Nasal cavity respiratory epithelium epithelial cell of viscerocranial mucosa (primary cell): Measurements from ENCODE around the gene NT5C1A. TPM values are rescaled to one million over a fixed set of nuclear protein-coding genes. Genes with fewer than 3 reads are reported as not detected.

Source experiments
- total RNA-seq: library from RNA; depleted of rRNA; stranded (reverse); fragments of >200 nt; gene quantifications from 2 replicates; pipeline ENCODE4 v1.2.3, GENCODE V29; 2014

Gene NT5C1A
- total RNA-seq = not detected in 2 replicates

DNA sequence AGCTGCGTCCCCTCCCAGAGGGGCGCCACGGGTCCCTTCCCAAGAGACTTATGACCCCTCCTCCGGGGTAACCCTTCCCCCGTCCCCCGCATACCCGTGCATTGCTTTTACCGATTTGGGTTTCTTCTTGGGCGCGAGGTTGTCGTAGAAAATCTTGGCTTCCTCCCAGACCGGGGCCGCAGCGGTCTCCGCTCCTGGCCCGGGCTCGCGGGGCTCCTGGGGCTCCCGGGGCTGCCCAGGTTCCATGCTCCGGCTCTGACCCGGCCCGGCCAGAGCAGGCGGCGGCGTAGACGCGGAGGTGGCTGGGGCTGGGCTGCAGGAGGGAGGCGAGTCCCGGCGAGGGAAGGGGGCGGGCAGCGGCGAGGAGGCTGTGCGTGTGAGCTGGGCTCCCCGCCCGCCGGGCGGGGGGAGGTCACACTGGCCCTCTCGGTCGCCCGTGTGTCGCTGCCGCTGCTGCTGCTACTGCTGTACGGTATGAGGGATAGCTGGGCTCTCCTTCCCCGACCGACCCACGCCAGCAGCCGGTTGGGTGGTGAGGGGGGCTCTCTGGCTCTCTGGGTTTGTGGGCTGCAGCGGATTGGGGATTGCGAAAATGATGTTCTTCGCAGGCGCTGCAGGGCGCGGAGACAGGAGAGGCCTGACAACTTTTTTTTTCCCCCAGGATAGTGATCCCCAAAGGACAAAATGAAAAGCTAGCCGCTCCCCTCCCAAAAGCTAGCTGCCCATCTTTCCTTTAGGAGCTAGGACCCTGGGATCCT is at the start of gene NT5C1A:
Gene NT5C1A (minus strand): TSS at position 315 of the 758 bp plus-strand sequence. CDS start 69 bp downstream, at position 246.

DNA sequence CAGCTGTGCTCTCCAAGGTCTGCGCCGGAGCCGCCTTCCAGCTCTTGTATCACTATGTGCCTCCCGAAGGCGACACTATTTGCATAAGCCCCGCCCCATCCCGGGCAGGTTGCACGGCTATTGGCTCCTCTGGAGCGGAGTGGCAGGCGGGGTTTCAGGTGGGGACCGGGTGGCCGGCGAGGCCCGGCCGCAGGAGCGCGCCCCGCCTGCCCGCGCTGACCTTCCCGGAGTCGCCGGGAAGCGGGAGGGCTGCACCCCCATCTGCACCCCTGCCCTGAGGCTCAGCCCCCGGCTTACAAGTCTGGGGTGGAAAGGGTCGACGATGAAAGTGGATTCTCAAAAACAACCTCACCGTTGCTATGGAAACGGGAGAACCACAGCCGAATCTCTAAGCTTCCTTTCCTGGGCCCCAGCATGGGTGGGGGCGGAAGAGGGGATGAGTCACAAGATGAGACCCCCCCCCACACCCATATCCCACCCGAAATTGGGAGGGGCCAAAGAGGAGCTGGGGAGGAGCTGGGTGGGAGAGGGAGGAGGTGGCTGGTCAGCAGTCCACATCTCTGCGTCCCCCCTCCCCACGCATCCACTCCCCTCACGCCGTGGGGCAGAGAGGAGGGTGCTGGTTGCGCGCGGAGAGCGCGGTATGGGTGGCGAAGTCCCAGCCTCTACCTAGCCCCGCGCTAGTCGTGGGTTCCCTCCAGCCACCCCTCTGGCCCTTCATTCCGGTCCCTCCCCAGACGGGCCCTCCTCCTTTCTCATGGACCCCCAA is 19.7 kb upstream of the NT5C1A start, which contains the start of gene HPCAL4:
Gene HPCAL4 (minus strand): TSS at position 51 of the 769 bp plus-strand sequence. CDS start 6,830 bp downstream, outside the sequence.

DNA sequence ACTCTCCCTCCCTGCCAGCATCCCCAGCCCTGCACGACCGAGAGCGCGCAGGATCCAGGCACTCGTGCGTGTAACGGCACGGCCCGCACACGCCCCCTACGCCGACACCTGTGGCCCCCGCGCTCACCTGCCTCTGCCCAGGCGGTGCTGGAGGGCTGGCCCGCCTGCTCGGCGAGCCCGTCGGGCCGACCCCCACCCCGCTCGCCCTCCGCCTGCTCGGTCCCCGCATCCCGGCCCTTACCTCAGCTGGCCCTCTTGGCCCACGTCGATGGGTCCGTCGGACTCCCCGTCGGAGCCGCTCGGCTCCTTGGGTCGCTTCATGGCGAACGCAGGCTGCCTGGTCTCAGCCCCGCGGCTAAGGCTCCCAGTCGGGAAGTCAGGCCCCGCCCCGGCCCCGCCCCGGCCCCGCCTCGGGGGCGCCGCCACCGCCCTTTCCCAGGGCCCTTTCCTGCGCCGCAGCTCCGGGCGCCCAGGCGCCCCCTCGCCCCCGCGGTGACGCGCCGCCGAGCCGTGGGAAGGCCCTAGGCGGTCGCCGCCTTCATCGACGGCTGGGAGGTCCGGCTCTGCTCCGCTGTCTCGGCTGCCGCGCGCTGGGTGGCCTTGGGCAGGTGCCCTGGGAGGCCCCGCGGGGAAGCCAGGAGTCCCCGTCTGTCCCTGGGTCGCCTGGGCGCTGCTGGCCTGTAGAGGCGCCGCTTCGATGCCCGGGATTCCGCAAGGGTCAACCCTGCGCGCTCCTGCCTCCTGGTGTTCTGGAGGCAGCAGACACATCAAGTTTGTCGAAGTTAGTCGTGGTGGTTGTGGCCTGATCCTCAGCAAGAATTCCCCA is 32.4 kb downstream of the NT5C1A start, which contains the start of gene HEYL:
Gene HEYL (minus strand): TSS at position 339 of the 826 bp plus-strand sequence. CDS start 18 bp downstream, at position 321.

Other genes with a start within 250 kb of the NT5C1A start
- gene BMP8A, start 180.5 kb downstream of the NT5C1A start, total RNA-seq = 0.34 TPM in 1 of 2 replicates, not detected in the other
- gene PABPC4, start 95.3 kb downstream of the NT5C1A start, total RNA-seq = 327 and 434 TPM in 2 replicates
- gene HEYL, start 32.5 kb downstream of the NT5C1A start, total RNA-seq = under 0.01 TPM in 1 of 2 replicates, not detected in the other
- under 0.01 TPM in 2 replicates for gene HPCAL4, start 19.3 kb upstream of the NT5C1A start, total RNA-seq
- gene PPIE, start 66.8 kb upstream of the NT5C1A start, total RNA-seq = 43.4 and 46.1 TPM in 2 replicates
- 0.36 and 1.7 TPM in 2 replicates for gene OXCT2, start 99.2 kb upstream of the NT5C1A start, total RNA-seq
- 0.50 and 1.0 TPM in 2 replicates for gene BMP8B, start 116.8 kb upstream of the NT5C1A start, total RNA-seq
- gene TRIT1, start 211.4 kb upstream of the NT5C1A start, total RNA-seq = 34.0 and 35.9 TPM in 2 replicates
- gene MYCL, start 229.8 kb upstream of the NT5C1A start, total RNA-seq = 10.3 and 16.5 TPM in 2 replicates